ENCODE results near the gene CMBL.
"Not testable (repeated sequence)": the region's sequence is repeated elsewhere in the genome, so short reads cannot be mapped to it uniquely, and the experiment has no call there.

The CMBL gene

GRCh38 chr5:10286862-10287227 lies 20.9 kb downstream of the CMBL start:
- no peak for DNase-seq (ENCODE audit: low read depth in 2 of 3, low spot score in 2 of 3)

- DNase-seq (ENCODE audit: low read depth in 2 of 3, low spot score in 2 of 3), result no peak
These were observed 21.4 kb downstream of the CMBL start for GRCh38 chr5:10286162-10286861.

- DNase-seq (ENCODE audit: low read depth in 2 of 3, low spot score in 2 of 3), result not testable (repeated sequence)
These were observed 22.3 kb downstream of the CMBL start for GRCh38 chr5:10285362-10285761.

DNA sequence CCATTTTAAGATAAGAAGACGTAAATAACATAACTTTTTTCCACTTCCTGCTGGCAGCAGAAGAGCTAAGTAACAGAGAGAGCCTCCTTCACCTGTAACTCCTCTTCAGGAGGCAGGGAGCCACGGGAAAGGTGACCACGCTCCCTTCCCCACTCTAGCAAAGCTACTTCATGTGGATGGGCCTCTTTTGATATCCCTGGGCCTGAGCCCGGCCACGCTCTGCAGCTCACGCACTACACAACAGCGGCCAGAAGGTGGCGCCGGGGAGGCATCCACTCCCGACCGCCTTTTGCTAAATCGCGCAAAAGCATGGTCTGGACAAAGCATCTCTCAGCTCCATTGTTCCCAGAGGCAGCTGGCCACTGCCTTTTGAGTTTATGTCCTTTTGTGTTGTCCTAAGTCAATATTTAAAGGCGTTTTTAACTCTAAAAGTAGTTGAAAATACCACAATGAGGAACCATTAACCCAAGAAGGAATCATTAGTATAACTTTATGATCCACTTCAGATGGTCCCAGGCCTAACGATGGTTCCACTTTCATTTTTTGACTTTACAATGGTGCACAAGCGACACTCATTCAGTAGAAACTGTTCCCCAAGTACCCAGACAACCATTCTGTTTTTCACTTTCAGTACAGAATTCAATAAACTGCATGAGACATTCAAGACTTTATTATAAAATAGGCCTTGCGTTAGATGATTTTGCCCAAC lies 23.6 kb downstream of the CMBL start:
- peak; percentile 50 to 72 (median 64) for DNase-seq (ENCODE audit: low read depth in 2 of 3, low spot score in 2 of 3)

- DNase-seq (ENCODE audit: low read depth in 2 of 3, low spot score in 2 of 3), result no peak
These were observed 27.6 kb downstream of the CMBL start for GRCh38 chr5:10279925-10280720.

DNA sequence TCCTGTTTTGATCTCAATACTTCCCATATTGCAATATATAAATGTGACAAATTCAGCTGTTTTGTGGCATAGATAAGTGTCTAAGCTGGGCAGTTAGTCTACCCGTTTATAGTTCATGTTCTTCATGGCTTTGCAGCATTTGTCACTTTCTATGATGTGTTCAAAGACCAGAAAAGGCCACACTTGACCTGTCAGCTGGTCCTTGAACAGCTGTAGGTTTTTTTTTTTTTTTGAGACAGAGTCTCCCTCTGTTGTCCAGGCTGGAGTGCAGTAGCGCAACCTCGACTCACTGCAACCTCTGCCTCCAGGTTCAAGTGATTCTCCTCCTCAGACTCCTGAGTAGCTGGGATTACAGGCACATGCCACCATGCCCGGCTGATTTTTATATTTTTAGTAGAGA lies 28.4 kb downstream of the CMBL start:
- no peak for DNase-seq (ENCODE audit: low read depth in 2 of 3, low spot score in 2 of 3)

- DNase-seq (ENCODE audit: low read depth in 2 of 3, low spot score in 2 of 3), result no peak
These were observed 28.9 kb downstream of the CMBL start for GRCh38 chr5:10278658-10279279.

DNA sequence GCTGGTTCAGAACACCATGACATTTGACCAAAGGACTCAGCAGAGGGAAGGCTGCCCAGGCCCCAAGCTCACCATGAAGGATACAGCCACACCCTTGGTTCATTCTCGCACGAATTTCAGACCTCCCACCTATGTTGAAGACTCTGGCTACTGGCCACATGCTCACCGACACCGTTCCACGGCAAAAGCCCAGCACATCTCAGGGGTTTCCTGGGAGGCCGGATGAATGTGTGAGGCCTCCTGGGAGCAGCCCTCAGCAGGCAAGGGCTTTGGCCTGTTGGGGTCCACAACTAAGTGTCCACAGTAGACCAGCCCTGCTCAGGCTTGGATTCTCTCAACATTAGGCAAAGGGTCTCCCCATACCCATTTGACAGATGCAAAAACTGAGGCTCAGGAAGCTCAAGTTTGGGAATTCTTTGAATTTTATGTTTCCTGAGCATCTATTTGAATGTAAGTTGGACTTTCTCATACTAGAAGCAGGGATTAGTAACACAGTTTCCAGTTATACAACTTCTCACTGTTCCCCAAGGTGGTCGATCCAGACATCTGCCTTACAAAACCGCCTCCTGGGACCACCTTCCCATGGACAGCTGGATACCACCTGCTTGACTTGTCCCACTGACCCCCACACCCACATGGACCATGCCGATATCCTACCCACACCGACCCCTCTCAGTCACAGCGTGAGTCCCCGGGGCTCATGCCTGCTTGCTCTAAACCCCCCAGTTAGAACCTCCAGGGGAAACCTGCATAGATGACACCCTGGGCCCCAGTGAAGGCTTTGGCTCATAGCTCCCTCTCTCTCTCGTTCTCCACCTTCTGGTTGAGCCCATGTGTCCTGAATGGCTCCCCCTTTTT lies 29.7 kb downstream of the CMBL start:
- no peak for DNase-seq (ENCODE audit: low read depth in 2 of 3, low spot score in 2 of 3)

- DNase-seq (ENCODE audit: low read depth in 2 of 3, low spot score in 2 of 3), result no peak
These were observed 31.0 kb downstream of the CMBL start for GRCh38 chr5:10276691-10277090.

DNA sequence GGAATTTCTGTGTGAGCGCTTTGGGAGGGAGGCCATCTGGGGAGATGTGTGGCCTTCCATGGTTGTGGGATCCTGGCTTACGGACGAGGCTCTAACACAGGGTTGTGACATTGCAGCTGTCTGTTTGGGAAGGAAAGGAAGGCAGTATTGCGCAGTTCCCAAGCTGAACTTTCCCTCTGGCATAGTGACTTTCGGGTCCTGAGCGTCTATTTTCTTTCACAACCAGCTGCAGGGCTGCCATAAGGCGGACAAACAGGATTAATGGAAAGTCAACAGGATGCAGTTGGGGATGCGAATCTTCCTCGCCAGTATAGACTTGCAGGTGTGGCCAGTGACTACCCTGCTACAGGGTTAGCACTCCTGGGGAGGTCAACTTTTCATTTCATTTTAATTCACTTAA lies 31.7 kb downstream of the CMBL start:
- DNase-seq (ENCODE audit: low read depth in 2 of 3, low spot score in 2 of 3), result no peak

- DNase-seq (ENCODE audit: low read depth in 2 of 3, low spot score in 2 of 3), result no peak
These were observed 32.2 kb downstream of the CMBL start for GRCh38 chr5:10275460-10275859.

DNA sequence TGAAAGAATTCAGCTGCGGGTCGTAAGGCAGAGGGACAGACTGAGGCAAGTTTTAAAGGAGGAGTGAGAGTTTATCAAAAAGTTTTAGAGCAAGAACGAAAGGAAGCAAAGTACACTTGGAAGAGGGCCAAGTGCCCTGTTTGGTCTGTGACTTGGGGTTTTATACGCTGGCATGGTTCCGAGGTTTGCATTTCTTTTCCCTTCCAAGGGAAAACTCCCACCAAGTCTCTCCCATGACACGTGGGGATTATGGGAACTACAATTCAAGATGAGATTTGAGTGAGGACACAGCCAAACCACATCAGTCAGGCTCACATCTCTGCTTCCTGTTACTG lies 34.9 kb downstream of the CMBL start:
- DNase-seq (ENCODE audit: low read depth in 2 of 3, low spot score in 2 of 3), result not testable (repeated sequence)

GRCh38 chr5:10272053-10272874 lies 35.4 kb downstream of the CMBL start:
- DNase-seq (ENCODE audit: low read depth in 2 of 3, low spot score in 2 of 3), result no peak

DNA sequence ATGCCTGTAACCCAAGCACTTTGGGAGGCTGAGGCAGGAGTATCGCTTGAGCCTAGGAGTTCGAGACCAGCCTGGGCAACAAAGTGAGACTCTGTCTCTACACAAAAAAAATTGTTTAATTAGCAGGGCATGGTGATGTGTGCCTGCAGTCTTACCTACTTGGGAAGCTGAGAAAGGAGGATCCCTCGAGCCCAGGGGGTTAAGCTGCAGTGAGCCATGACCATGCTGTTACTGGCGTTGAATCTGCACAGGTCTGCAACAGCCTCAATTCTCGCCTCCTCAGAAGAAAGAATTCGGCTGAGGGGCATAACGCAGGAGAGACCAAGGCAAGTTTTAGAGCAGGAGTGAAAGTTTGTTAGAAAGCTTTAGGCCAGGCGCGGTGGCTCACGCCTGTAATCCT lies 39.6 kb downstream of the CMBL start:
- DNase-seq (ENCODE audit: low read depth in 2 of 3, low spot score in 2 of 3), result no peak

DNA sequence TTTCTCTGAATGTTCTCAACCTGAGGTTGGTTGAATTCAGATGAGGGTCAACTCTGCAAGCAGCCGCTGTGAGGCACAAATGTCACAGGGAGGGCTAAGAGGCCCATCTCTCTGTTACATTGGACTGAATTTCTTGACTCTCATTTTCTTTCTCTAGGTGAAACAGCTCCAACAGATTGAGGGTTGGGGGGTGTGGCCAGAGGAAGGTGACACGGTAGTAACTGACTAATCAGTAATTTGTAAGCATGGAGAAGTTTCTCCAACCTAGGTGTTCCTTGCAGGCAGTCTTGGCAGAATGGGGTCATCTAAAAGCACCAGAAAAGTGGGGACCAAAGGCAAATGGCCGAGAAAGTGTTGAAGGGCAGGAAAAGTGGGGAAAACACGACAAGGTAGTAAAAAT lies 40.9 kb downstream of the CMBL start:
- DNase-seq (ENCODE audit: low read depth in 2 of 3, low spot score in 2 of 3), result no peak

DNA sequence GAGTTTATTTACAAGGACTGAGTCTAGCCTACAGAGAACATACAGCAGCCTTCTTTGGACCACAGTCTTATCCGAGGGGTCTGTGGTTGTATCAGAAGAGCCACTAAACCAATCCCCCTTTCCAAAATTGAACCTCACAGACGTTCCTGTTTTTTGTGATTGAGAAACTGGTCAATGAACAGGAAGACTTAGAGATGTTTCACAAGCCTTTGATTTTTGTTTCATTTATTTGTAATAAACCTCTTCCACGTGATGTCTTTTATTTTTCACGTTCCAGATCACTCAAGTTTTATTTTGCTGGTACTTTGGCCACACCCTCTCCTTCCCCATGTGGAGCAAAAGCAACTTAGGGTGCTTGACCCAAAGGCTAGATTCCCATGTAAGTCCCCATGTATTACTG lies 41.6 kb downstream of the CMBL start:
- DNase-seq (ENCODE audit: low read depth in 2 of 3, low spot score in 2 of 3), result no peak

DNA sequence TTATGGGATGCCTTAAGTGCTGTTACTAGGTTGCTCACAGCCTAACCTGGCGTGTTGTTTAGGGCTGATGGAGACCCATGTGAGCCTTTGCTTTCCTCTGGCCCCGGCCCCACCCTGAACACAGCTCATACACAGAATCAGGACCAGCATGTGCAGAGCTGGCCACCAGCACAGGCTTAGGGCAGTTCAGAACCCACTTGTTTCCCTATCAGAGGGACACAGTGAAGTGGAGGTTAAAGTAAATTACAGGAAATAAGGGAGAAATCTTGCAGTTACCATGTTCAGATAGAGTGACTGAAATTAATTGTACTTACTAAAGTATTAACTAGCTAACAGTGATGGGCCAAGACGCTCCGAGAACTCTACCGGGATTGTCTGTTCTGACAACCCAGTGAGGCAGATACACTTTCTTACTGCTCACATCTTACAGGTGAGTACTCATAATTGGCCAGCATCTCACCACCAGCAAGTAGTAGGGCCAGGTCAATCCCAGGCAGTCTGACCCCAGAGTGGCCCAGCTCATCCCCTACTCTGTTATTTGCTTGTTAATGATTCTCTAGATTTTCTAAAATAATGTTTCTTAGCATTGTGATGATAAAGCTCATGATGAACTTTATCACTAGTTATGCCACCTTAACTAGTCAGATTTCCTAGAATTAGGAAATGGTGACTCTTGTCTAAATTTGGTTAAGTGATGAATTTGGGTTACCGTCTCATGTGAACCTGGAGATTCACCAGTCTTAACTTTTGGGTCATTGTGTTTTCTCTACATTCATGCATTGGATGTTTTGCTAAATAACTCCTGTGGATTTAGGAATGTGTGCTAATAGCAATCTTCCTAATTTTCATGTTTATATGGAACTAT lies 42.2 kb downstream of the CMBL start:
- DNase-seq (ENCODE audit: low read depth in 2 of 3, low spot score in 2 of 3), result no peak

GRCh38 chr5:10264604-10265003 lies 43.1 kb downstream of the CMBL start:
- DNase-seq (ENCODE audit: low read depth in 2 of 3, low spot score in 2 of 3), result no peak

- DNase-seq (ENCODE audit: low read depth in 2 of 3, low spot score in 2 of 3), result no peak
These were observed 44.7 kb downstream of the CMBL start for GRCh38 chr5:10262995-10263394.
